Gastroesophageal sphincter (tissue), 4 donors: ENCODE measurements around the gene SERPINH1. TPM values are rescaled to one million over a fixed set of nuclear protein-coding genes. Genes with fewer than 3 reads are reported as not detected.

Experiments
- ATAC-seq: fragments of 150-250 bp; one replicate; pipeline ENCODE4 v1.9.1; 2016; ENCODE audit warnings: mild to moderate bottlenecking, moderate library complexity
- H3K27ac ChIP-seq, 4 donors: fragments of 200-600 bp; sonication (generic) in 3 of 4; 1 replicate in 3 of 4; 2 replicates in 1 of 4; pipeline ENCODE4 v1.5.1; 2016 to 2019
- H3K27me3 ChIP-seq: fragments of 200-600 bp; sonication (generic); one replicate; pipeline ENCODE4 v1.5.1; 2019
- H3K36me3 ChIP-seq, 2 donors: fragments of 200-600 bp; sonication (generic); one replicate each; pipeline ENCODE4 v1.5.1; 2019; ENCODE audit warnings: control low read depth in 1 of 2
- H3K4me1 ChIP-seq, 3 donors: fragments of 200-600 bp; sonication (generic); 1 replicate in 2 of 3; 2 replicates in 1 of 3; pipeline ENCODE4 v1.5.1; 2016 to 2019; ENCODE audit warnings: control low read depth in 2 of 3
- H3K4me3 ChIP-seq, 2 donors: fragments of 200-600 bp; sonication (generic); one replicate each; pipeline ENCODE4 v1.5.1; 2019; ENCODE audit warnings: mild to moderate bottlenecking in 1 of 2, moderate library complexity in 1 of 2
- H3K9me3 ChIP-seq, 3 donors: fragments of 200-600 bp; sonication (generic); one replicate each; pipeline ENCODE4 v1.5.1; 2017 to 2019; ENCODE audit warnings: control low read depth in 2 of 3
- CTCF ChIP-seq, 4 experiments: fragments of 200-600 bp in 2 of 4; fragments of 450-650 bp in 2 of 4; sonication (generic) in 1 of 4; IDR thresholded peaks; one replicate each; pipeline ENCODE4 v1.5.1; 2017 to 2019; ENCODE audit warnings: antibody characterized with exemption in 4 of 4, mild to moderate bottlenecking in 2 of 4, moderate library complexity in 2 of 4
- EP300 ChIP-seq: sonication (generic); formaldehyde crosslinking; IDR thresholded peaks from one replicate; pipeline ENCODE4 v1.6.1; 2017; ENCODE audit warnings: antibody characterized with exemption, mild to moderate bottlenecking
- POLR2A ChIP-seq, 2 donors: fragments of 450-650 bp; IDR thresholded peaks; one replicate each; pipeline ENCODE4 v1.6.1; 2017; ENCODE audit warnings: antibody characterized with exemption in 2 of 2, mild to moderate bottlenecking in 2 of 2, moderate library complexity in 1 of 2
- POLR2AphosphoS5 ChIP-seq: sonication (generic); formaldehyde crosslinking; IDR thresholded peaks from one replicate; pipeline ENCODE4 v1.6.1; 2017; ENCODE audit warnings: antibody characterized with exemption
- WGBS, 2 donors: methylation state at CpG; one replicate each; pipeline ENCODE4 v1.1.5; 2018; ENCODE audit warnings: low coverage in 1 of 2; 5-methylcytosine and 5-hydroxymethylcytosine counted together
- total RNA-seq, 4 donors: library from RNA; depleted of rRNA; stranded (reverse); fragments of >200 nt; gene quantifications; one replicate each; pipeline ENCODE4 v1.1.0, GENCODE V29; 2016

SERPINH1 gene
- total RNA-seq, 4 donors from 2014 or later: 127 to 284 (median 175) TPM

DNA sequence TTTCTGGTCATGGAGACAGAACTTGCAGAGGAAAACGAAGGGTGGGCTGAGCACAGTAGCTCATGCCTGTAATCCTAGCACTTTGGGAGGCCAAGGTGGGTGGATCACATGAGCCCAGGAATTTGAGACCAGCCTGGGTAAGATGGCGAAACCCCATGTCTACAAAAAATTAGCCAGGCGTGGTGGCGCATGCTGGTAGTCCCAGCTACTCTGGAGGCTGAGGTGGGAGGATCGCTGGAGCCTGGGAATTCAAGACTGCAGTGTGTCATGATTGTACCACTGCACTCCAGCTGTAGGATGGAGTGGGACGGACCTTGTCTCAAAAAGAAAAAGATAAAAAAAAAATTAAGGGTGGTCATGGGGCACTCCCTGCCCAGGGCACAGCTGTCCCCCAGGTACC is 5.9 kb downstream of the SERPINH1 start:
- no peaks in the 10 kb centered on the region for H3K9me3 ChIP-seq
- no peak for TF ChIP-seq EP300
- no peak for TF ChIP-seq POLR2AphosphoS5
- no peak for TF ChIP-seq CTCF (IDR thresholded peaks at IDR 0.05)
- no peak for TF ChIP-seq POLR2A (IDR thresholded peaks at IDR 0.05)
- no peaks in the 10 kb centered on the region for H3K27me3 ChIP-seq
- ATAC-seq: no peak
- H3K27ac ChIP-seq: peak overlapping the region in 3 of 4 donors; percentile 27 to 38 (median 31)
- WGBS, 2 donors: 42 to 60% methylated on average over 1 to 2 of the region's 6 CpGs
- H3K4me1 ChIP-seq: peaks cover 3 to 100% (median 32%) of the 10 kb centered on the region in 3 donors
- peaks cover 0 to 82% of the 10 kb centered on the region in 2 donors for H3K36me3 ChIP-seq
- no peak overlapping the region for H3K4me3 ChIP-seq

- peak overlapping the region in 2 of 4 donors; percentile 27 to 38 for H3K27ac ChIP-seq
- H3K4me1 ChIP-seq: peaks cover 3 to 100% (median 28%) of the 10 kb centered on the region in 3 donors
- ATAC-seq: no peak
- no peaks in the 10 kb centered on the region for H3K9me3 ChIP-seq
- 79% methylated on average over 6 of the region's 14 CpGs; no CpG with 5 or more reads in 1 of the 2 donors for WGBS, 2 donors
- peaks cover 0 to 89% of the 10 kb centered on the region in 2 donors for H3K36me3 ChIP-seq
- TF ChIP-seq EP300 (no peak), POLR2AphosphoS5 (no peak), POLR2A (IDR thresholded peaks at IDR 0.05) (no peak), CTCF (IDR thresholded peaks at IDR 0.05) (no peak)
- H3K27me3 ChIP-seq: no peaks in the 10 kb centered on the region
- H3K4me3 ChIP-seq: no peak overlapping the region
These were observed 6.7 kb downstream of the SERPINH1 start for GRCh38 chr11:75568616-75569219.

DNA sequence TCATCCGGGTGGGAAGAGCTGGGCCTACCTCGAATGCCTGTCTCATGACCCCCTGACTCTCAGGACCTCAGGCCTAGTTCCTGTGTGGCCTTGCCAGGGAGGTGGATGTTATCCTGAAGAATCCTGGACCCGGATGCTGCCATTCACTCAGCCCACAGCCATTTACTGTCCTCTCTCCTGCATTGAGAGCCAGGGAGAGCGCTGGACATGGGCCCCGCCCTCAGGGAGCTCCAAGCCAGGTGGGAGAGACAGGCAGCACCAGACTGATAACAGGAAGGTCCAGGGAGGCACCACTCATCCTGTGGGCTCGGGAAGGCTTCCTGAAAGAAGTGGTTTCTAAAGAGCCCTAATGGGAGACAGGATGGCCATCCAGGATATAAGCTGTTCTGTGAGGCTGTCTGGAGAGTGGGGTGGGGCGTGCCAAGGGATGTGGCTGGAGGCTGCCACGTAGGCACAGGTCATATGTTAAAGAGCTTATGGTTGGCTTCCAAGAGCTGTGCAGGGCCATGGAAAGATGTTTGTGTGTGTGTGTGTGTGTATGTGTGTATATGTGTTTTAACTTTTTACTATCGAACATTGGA is 8.6 kb downstream of the SERPINH1 start:
- Histone ChIP-seq H3K27me3 (no peaks in the 10 kb centered on the region), H3K36me3 (peaks cover 0 to 92% of the 10 kb centered on the region in 2 donors), H3K9me3 (no peaks in the 10 kb centered on the region), H3K4me1 (peaks cover 0 to 81% (median 9%) of the 10 kb centered on the region in 3 donors), H3K27ac (peak overlapping the region in 3 of 4 donors; percentile 11 to 38 (median 38)), H3K4me3 (no peak overlapping the region)
- TF ChIP-seq POLR2AphosphoS5 (no peak), CTCF (IDR thresholded peaks at IDR 0.05) (no peak), POLR2A (IDR thresholded peaks at IDR 0.05) (no peak), EP300 (no peak)
- 65 to 67% methylated on average over 3 of the region's 9 CpGs for WGBS, 2 donors
- ATAC-seq: peak; percentile 27

DNA sequence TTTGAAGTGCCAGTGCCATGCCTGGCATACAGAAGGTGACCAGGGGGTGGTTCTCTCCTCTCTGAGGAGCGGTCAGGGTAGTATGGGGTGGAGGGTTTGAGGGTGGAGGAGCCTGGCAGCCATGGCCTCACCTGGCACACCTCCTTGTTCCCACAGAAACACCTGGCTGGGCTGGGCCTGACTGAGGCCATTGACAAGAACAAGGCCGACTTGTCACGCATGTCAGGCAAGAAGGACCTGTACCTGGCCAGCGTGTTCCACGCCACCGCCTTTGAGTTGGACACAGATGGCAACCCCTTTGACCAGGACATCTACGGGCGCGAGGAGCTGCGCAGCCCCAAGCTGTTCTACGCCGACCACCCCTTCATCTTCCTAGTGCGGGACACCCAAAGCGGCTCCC is 9.6 kb downstream of the SERPINH1 start:
- H3K4me3 ChIP-seq: no peak overlapping the region
- peak overlapping the region in 3 of 4 donors; percentile 21 to 41 (median 38) for H3K27ac ChIP-seq
- H3K27me3 ChIP-seq: no peaks in the 10 kb centered on the region
- H3K36me3 ChIP-seq: peaks cover 0 to 83% of the 10 kb centered on the region in 2 donors
- no peaks in the 10 kb centered on the region for H3K9me3 ChIP-seq
- H3K4me1 ChIP-seq: peaks cover 0 to 80% (median 0%) of the 10 kb centered on the region in 3 donors
- no peak for TF ChIP-seq POLR2A (IDR thresholded peaks at IDR 0.05)
- no peak for TF ChIP-seq EP300
- TF ChIP-seq POLR2AphosphoS5: no peak
- TF ChIP-seq CTCF (IDR thresholded peaks at IDR 0.05): no peak
- 100% methylated on average over 1 of the region's 14 CpGs; no CpG with 5 or more reads in 1 of the 2 donors for WGBS, 2 donors
- no peak for ATAC-seq

GRCh38 chr11:75572744-75573143 is 10.7 kb downstream of the SERPINH1 start:
- 44 to 50% methylated on average over 5 to 6 of the region's 8 CpGs for WGBS, 2 donors
- H3K27ac ChIP-seq: peak overlapping the region in 3 of 4 donors; percentile 36 to 41 (median 38)

More at GRCh38 chr11:75572744-75573143, 10.7 kb downstream of the SERPINH1 start:
- TF ChIP-seq POLR2AphosphoS5 (peak; percentile 29), EP300 (no peak)
- Histone ChIP-seq H3K9me3 (no peaks in the 10 kb centered on the region), H3K4me1 (peaks cover 0 to 78% (median 0%) of the 10 kb centered on the region in 3 donors), H3K4me3 (no peak overlapping the region), H3K27me3 (no peaks in the 10 kb centered on the region), H3K36me3 (peaks cover 0 to 72% of the 10 kb centered on the region in 2 donors)
- peak; percentile 46 for ATAC-seq
